ENCODE measurements around the gene GMDS. TPM values are rescaled to one million over a fixed set of nuclear protein-coding genes. Genes with fewer than 3 reads are reported as not detected.

GMDS gene
- polyA plus RNA-seq, 1 donor (not counting 4 experiments of a cell fraction or from before 2014, with no cell fraction given) = 22.1 TPM

DNA sequence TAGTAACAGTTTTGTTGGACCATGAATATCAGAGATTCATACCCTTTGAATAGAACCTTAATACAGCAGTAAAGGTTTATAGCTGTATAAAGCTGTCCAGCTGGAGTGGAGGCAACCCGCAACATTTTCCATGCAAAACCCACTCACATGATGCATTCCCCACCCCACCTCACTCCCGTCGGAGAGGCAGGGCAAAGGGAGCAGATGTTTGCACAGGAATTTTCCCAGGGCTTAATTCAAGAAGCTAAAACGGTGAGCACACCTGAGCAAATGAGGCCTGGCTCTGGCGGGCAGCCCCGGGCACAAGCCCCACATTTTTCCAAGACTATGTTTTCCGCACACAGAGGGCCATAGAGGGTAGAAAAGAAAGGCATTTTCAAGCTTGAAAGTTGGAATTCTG lies 444.0 kb downstream of the GMDS start:
- H3K79me2 ChIP-seq (ENCODE audit: control insufficient read depth, insufficient read depth, low read length) = no peaks in the 10 kb centered on the region
- no peaks in the 10 kb centered on the region for H3K9me1 ChIP-seq (ENCODE audit: control insufficient read depth, extremely low read depth, insufficient read depth, low read length)
- dilution Hi-C loops (cut with MboI; ENCODE audit: extremely low pct_ligation_motif_present, low sequenced_read_pairs) = no loop called here
- H2AFZ ChIP-seq (ENCODE audit: control insufficient read depth, low read length) = no peak overlapping the region
- no peak for TF ChIP-seq EZH2 (IDR thresholded peaks at IDR 0.05; ENCODE audit: low read length)
- TF ChIP-seq, protein P1, sequence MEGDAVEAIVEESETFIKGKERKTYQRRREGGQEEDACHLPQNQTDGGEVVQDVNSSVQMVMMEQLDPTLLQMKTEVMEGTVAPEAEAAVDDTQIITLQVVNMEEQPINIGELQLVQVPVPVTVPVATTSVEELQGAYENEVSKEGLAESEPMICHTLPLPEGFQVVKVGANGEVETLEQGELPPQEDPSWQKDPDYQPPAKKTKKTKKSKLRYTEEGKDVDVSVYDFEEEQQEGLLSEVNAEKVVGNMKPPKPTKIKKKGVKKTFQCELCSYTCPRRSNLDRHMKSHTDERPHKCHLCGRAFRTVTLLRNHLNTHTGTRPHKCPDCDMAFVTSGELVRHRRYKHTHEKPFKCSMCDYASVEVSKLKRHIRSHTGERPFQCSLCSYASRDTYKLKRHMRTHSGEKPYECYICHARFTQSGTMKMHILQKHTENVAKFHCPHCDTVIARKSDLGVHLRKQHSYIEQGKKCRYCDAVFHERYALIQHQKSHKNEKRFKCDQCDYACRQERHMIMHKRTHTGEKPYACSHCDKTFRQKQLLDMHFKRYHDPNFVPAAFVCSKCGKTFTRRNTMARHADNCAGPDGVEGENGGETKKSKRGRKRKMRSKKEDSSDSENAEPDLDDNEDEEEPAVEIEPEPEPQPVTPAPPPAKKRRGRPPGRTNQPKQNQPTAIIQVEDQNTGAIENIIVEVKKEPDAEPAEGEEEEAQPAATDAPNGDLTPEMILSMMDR (optimal IDR thresholded peaks at IDR 0.05 in 1 of 3, IDR thresholded peaks at IDR 0.05 in 1 of 3, conservative IDR thresholded peaks at IDR 0.05 in 1 of 3; ENCODE audit: extremely low read depth in 1 of 3, insufficient read depth in 2 of 3, low read length in 3 of 3) = no peak
- H3K4me3 ChIP-seq (ENCODE audit: control insufficient read depth in 2 of 3, extremely low read depth in 1 of 3, insufficient read depth in 2 of 3, low read depth in 1 of 3, low read length in 3 of 3) = no peak overlapping the region
- no peaks in the 10 kb centered on the region for H3K9me3 ChIP-seq (ENCODE audit: control insufficient read depth, low read depth, low read length)
- no peak overlapping the region for H3K4me2 ChIP-seq (ENCODE audit: control insufficient read depth, extremely low read depth, insufficient read depth, low read depth, low read length)
- peaks cover 8% of the 10 kb centered on the region for H3K4me1 ChIP-seq (ENCODE audit: control insufficient read depth, extremely low read depth, insufficient read depth, low read length)
- H3K36me3 ChIP-seq (ENCODE audit: control insufficient read depth in 2 of 2, extremely low read depth in 1 of 2, insufficient read depth in 2 of 2, low read length in 2 of 2) = no peaks in the 10 kb centered on the region
- FAIRE-seq (no peak), DNase-seq (ENCODE audit: low read depth, low spot score) (no peak)
- H3K27ac ChIP-seq (ENCODE audit: control insufficient read depth, insufficient read depth, low read length) = no peak overlapping the region
- no peak overlapping the region for H3K9ac ChIP-seq (ENCODE audit: control insufficient read depth, extremely low read depth, insufficient read depth, low read length)
- no peaks in the 10 kb centered on the region for H4K20me1 ChIP-seq (ENCODE audit: control insufficient read depth, extremely low read depth, insufficient read depth, low read length)
- H3K27me3 ChIP-seq (ENCODE audit: control insufficient read depth, extremely low read depth, insufficient read depth, low read length) = no peaks in the 10 kb centered on the region

DNA sequence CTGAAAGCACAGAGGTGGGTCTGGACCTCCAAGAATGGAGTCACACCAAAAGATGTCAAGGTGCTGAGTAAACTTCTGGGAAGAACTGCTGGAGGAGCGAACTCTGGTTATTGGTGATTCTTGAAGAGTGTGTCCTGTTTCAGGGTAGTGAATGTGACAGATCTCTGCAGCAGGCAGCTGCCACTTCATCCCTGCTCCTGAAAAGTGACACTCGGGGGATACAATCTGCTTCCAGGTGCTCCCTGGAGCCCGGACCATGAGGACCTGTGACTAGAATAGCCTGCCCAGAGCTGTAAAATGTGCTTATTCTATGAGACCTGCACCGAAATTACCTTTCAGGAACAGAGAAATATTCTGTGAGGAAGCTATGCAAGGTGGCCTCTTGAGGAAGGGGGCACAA lies 444.6 kb downstream of the GMDS start:
- DNase-seq (ENCODE audit: low read depth, low spot score) (no peak), FAIRE-seq (no peak)
- Histone ChIP-seq H2AFZ (ENCODE audit: control insufficient read depth, low read length) (no peak overlapping the region), H3K9ac (ENCODE audit: control insufficient read depth, extremely low read depth, insufficient read depth, low read length) (no peak overlapping the region), H3K79me2 (ENCODE audit: control insufficient read depth, insufficient read depth, low read length) (no peaks in the 10 kb centered on the region), H3K36me3 (ENCODE audit: control insufficient read depth in 2 of 2, extremely low read depth in 1 of 2, insufficient read depth in 2 of 2, low read length in 2 of 2) (no peaks in the 10 kb centered on the region), H3K4me1 (ENCODE audit: control insufficient read depth, extremely low read depth, insufficient read depth, low read length) (peaks cover 8% of the 10 kb centered on the region), H3K4me2 (ENCODE audit: control insufficient read depth, extremely low read depth, insufficient read depth, low read depth, low read length) (no peak overlapping the region), H3K9me1 (ENCODE audit: control insufficient read depth, extremely low read depth, insufficient read depth, low read length) (no peaks in the 10 kb centered on the region), H4K20me1 (ENCODE audit: control insufficient read depth, extremely low read depth, insufficient read depth, low read length) (no peaks in the 10 kb centered on the region), H3K4me3 (ENCODE audit: control insufficient read depth in 2 of 3, extremely low read depth in 1 of 3, insufficient read depth in 2 of 3, low read depth in 1 of 3, low read length in 3 of 3) (no peak overlapping the region), H3K9me3 (ENCODE audit: control insufficient read depth, low read depth, low read length) (no peaks in the 10 kb centered on the region), H3K27me3 (ENCODE audit: control insufficient read depth, extremely low read depth, insufficient read depth, low read length) (no peaks in the 10 kb centered on the region), H3K27ac (ENCODE audit: control insufficient read depth, insufficient read depth, low read length) (no peak overlapping the region)
- TF ChIP-seq EZH2 (IDR thresholded peaks at IDR 0.05; ENCODE audit: low read length) = no peak
- TF ChIP-seq, protein P1 (optimal IDR thresholded peaks at IDR 0.05 in 1 of 3, IDR thresholded peaks at IDR 0.05 in 1 of 3, conservative IDR thresholded peaks at IDR 0.05 in 1 of 3; ENCODE audit: extremely low read depth in 1 of 3, insufficient read depth in 2 of 3, low read length in 3 of 3) = no peak
- dilution Hi-C loops (cut with MboI; ENCODE audit: extremely low pct_ligation_motif_present, low sequenced_read_pairs) = no loop called here

Measured in keratinocyte (primary cell).